Left ventricle myocardium inferior (tissue), 1 donor: ENCODE measurements around the gene HMGCL. TPM values are rescaled to one million over a fixed set of nuclear protein-coding genes. Genes with fewer than 3 reads are reported as not detected.
"Not testable (repeated sequence)": the region's sequence is repeated elsewhere in the genome, so short reads cannot be mapped to it uniquely, and the experiment has no call there.

ENCODE experiments used
- DNase-seq: peaks from one replicate; pipeline ENCODE4 v3.0.0-alpha.2; 2020
- H3K27ac ChIP-seq: fragments of 200-600 bp; replicated peaks from 2 replicates; pipeline ENCODE4 v1.8.0; 2021
- H3K27me3 ChIP-seq: fragments of 200-600 bp; 2 replicates; pipeline ENCODE4 v1.8.0; 2021; ENCODE audit warnings: low read depth
- H3K36me3 ChIP-seq: fragments of 200-600 bp; 2 replicates; pipeline ENCODE4 v1.8.0; 2021
- H3K4me1 ChIP-seq: fragments of 200-600 bp; 2 replicates; pipeline ENCODE4 v1.8.0; 2021
- H3K4me3 ChIP-seq: fragments of 200-600 bp; 2 replicates; pipeline ENCODE4 v1.8.0; 2021; ENCODE audit warnings: mild to moderate bottlenecking, moderate library complexity
- H3K9me3 ChIP-seq: fragments of 200-600 bp; replicated peaks from 2 replicates; pipeline ENCODE4 v1.8.0; 2021
- CTCF ChIP-seq: fragments of 200-600 bp; IDR thresholded peaks from 2 replicates; pipeline ENCODE4 v1.8.0; 2021; ENCODE audit warnings: antibody characterized with exemption, mild to moderate bottlenecking, borderline replicate concordance
- intact Hi-C: fragments of 100-400 bp; cut with micrococcal nuclease; formaldehyde crosslinking; loops from one replicate; pipeline ENCODE4 v1.11.0; 2022
- total RNA-seq: library from RNA; stranded (reverse); fragmentation: NEBNext Ultra II Directional; extraction: Animal tissue kit (Norgen Biotek cat#: 25700); gene quantifications from one replicate; pipeline ENCODE4 v1.2.1, GENCODE V29; 2021
- donor health status: DM: no; HTN: yes; CAD: no; lungs with severe emphysema.

HMGCL gene
- total RNA-seq, 1 donor from 2014 or later = 31.9 TPM

- Histone ChIP-seq H3K4me3 (no peak overlapping the region), H3K27me3 (peaks cover 5% of the 10 kb centered on the region), H3K9me3 (no peaks in the 10 kb centered on the region), H3K27ac (no peak overlapping the region), H3K36me3 (no peaks in the 10 kb centered on the region), H3K4me1 (peaks cover 7% of the 10 kb centered on the region)
- intact Hi-C loops = no loop called here
- TF ChIP-seq CTCF = no peak
- DNase-seq = no peak
Measured at GRCh38 chr1:23836037-23836436, 10.8 kb upstream of the HMGCL start.

- intact Hi-C loops, H3K4me1 ChIP-seq, H3K4me3 ChIP-seq, H3K9me3 ChIP-seq, H3K27me3 ChIP-seq, H3K36me3 ChIP-seq, DNase-seq, H3K27ac ChIP-seq: not testable (repeated sequence)
Measured at GRCh38 chr1:23834156-23834555, 8.9 kb upstream of the HMGCL start.

DNA sequence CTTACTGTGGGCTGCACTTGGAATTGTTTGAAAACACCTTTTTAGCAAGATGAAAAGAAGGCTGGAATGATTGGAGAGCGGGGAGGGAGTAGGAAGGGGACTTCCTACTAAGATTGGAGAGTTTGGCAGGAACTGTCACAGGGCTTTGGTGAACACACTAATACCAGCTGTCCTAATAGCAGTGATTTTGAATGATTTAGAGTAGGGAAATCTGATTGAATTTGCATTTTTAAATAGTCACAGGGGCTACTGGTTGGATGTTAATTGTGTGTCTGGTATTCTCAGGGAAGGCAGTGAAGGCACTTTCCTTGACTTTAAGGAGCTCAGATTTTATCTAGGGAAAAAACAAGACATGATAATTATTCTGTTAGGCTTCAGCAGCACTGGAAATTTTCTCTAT is 2.5 kb upstream of the HMGCL start:
- Histone ChIP-seq H3K9me3 (no peaks in the 10 kb centered on the region), H3K4me1 (peaks cover 25% of the 10 kb centered on the region), H3K27me3 (no peaks in the 10 kb centered on the region), H3K4me3 (no peak overlapping the region), H3K27ac (no peak overlapping the region), H3K36me3 (no peaks in the 10 kb centered on the region)
- DNase-seq = no peak
- no peak for TF ChIP-seq CTCF
- intact Hi-C loops = no loop called here

GRCh38 chr1:23826590-23826989 is 1.4 kb upstream of the HMGCL start:
- H3K36me3 ChIP-seq, DNase-seq, H3K27ac ChIP-seq, intact Hi-C loops, H3K4me3 ChIP-seq, H3K9me3 ChIP-seq, H3K27me3 ChIP-seq: not testable (repeated sequence)
- peaks cover 25% of the 10 kb centered on the region for H3K4me1 ChIP-seq

- no peak for DNase-seq
- H3K4me3 ChIP-seq = peak overlapping the region; percentile 100
- H3K36me3 ChIP-seq = no peaks in the 10 kb centered on the region
- H3K4me1 ChIP-seq = peaks cover 25% of the 10 kb centered on the region
- no peaks in the 10 kb centered on the region for H3K27me3 ChIP-seq
- TF ChIP-seq CTCF = no peak
- H3K9me3 ChIP-seq = no peaks in the 10 kb centered on the region
- peak overlapping the region; percentile 97 for H3K27ac ChIP-seq
- intact Hi-C loops = no loop called here
Measured at GRCh38 chr1:23825762-23826522, 713 bp upstream of the HMGCL start.

DNA sequence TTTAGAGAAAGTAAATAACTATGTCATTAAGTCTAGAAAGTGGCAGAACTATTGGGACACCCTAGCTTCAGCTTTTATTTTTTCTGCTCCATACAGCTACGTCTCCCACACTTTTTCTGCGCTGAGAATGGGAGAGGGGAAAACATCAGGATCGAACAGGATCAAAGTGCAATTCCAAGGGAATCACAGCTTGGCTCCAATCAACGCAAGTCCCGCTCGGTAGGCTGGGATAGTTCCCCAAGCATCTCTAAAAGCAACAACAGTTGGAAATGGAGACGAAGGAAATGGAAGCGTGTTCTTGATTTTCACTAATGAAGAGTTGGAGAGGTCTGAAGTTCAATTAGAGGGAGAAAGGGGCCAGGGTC is 536 bp downstream of the HMGCL start:
- peak overlapping the region; percentile 97 for H3K27ac ChIP-seq
- H3K4me1 ChIP-seq = peaks cover 25% of the 10 kb centered on the region
- no peaks in the 10 kb centered on the region for H3K27me3 ChIP-seq
- no peaks in the 10 kb centered on the region for H3K9me3 ChIP-seq
- intact Hi-C loops = no loop called here
- peak overlapping the region; percentile 100 for H3K4me3 ChIP-seq
- TF ChIP-seq CTCF = no peak
- H3K36me3 ChIP-seq = peaks cover 7% of the 10 kb centered on the region
- DNase-seq = no peak
